CD4-positive, alpha-beta T cell (primary cell): ENCODE data around the gene ITPKB. TPM values are rescaled to one million over a fixed set of nuclear protein-coding genes. Genes with fewer than 3 reads are reported as not detected.
"Not testable (repeated sequence)": the region's sequence is repeated elsewhere in the genome, so short reads cannot be mapped to it uniquely, and the experiment has no call there.

Source experiments
- ATAC-seq: fragments of 200-7000 bp; cut with Tn5 transposase; one replicate; pipeline ENCODE4 v1.10.0; 2022; ENCODE audit warnings: mild to moderate bottlenecking; ENCODE audit not compliant: poor library complexity
- CTCF ChIA-PET: fragments of 350-600 bp; sonication (Branson Sonifier 250); formaldehyde crosslinking; loops from one replicate; lab custom pipeline; 2021; ENCODE audit warnings: antibody characterized with exemption, inconsistent platforms; lab: Charles Lee
- POLR2A ChIA-PET: fragments of 350-600 bp; sonication (Branson Sonifier 250); formaldehyde crosslinking; loops from one replicate; lab custom pipeline; 2021; ENCODE audit warnings: antibody characterized with exemption, inconsistent platforms; lab: Charles Lee
- DNase-seq, 14 experiments: peaks; one replicate each; pipeline ENCODE4 v3.0.0-alpha.2; 2013 to 2020; ENCODE audit warnings: mixed read lengths in 2 of 14
- H3K27ac ChIP-seq, 2 donors: one replicate each; pipeline versions ENCODE4 v1.5.1 to v1.7.0; 2013; ENCODE audit warnings: low read length in 2 of 2, low read depth in 1 of 2, mild to moderate bottlenecking in 1 of 2
- H3K27me3 ChIP-seq, 2 experiments: 1 replicate in 1 of 2; 2 replicates in 1 of 2; pipeline versions ENCODE4 v1.6.1 to v1.7.0; 2013; ENCODE audit warnings: low read length in 2 of 2, control low read depth in 1 of 2, mild to moderate bottlenecking in 1 of 2, moderate library complexity in 1 of 2; ENCODE audit not compliant: insufficient read depth in 2 of 2, control insufficient read depth in 1 of 2
- H3K36me3 ChIP-seq: one replicate; pipeline ENCODE4 v1.6.1; 2013; ENCODE audit warnings: low read length, control low read depth; ENCODE audit not compliant: insufficient read depth
- H3K4me1 ChIP-seq: one replicate; pipeline ENCODE4 v1.6.1; 2013; ENCODE audit warnings: low read length, control low read depth; ENCODE audit not compliant: insufficient read depth
- H3K4me3 ChIP-seq: one replicate; pipeline ENCODE4 v1.5.1; 2013; ENCODE audit warnings: mild to moderate bottlenecking, low read length, moderate library complexity
- H3K9me3 ChIP-seq, 2 experiments: 1 replicate in 1 of 2; 2 replicates in 1 of 2; pipeline versions ENCODE4 v1.6.1 to v1.7.0; 2013; ENCODE audit warnings: low read length in 2 of 2, mild to moderate bottlenecking in 2 of 2, control low read depth in 1 of 2, moderate library complexity in 1 of 2; ENCODE audit not compliant: control insufficient read depth in 1 of 2, insufficient read depth in 1 of 2
- H3K27ac Mint-ChIP-seq: one replicate; pipeline ENCODE4 v1.8.0; 2020; ENCODE audit warnings: mixed read lengths
- H3K27me3 Mint-ChIP-seq: one replicate; pipeline ENCODE4 v1.8.0; 2021; ENCODE audit warnings: mixed read lengths
- H3K36me3 Mint-ChIP-seq: one replicate; pipeline ENCODE4 v1.8.0; 2021; ENCODE audit warnings: low read depth, mixed read lengths
- H3K4me1 Mint-ChIP-seq: one replicate; pipeline ENCODE4 v1.8.0; 2021; ENCODE audit warnings: low read depth, mixed read lengths
- H3K4me3 Mint-ChIP-seq: one replicate; pipeline ENCODE4 v1.8.0; 2020; ENCODE audit warnings: mild to moderate bottlenecking, mixed read lengths
- H3K9me3 Mint-ChIP-seq: one replicate; pipeline ENCODE4 v1.8.0; 2020; ENCODE audit warnings: mixed read lengths
- intact Hi-C, 2 experiments: fragments of 100-400 bp; cut with DNase I in 1 of 2; cut with micrococcal nuclease in 1 of 2; formaldehyde crosslinking; loops; one replicate each; pipeline versions ENCODE4 v1.15.1 to v1.9.0; 2023 to 2025; cut with DNase I, micrococcal nuclease
- total RNA-seq, 174 experiments: library from RNA in 2 of 174; stranded (reverse) in 2 of 174; gene quantifications; one replicate each; pipeline ENCODE4 v1.2.3 and lab custom pipeline; 2021 to 2026
- TF ChIP-seq, protein P1 (sequence below): fragments of 200-600 bp; IDR thresholded peaks from one replicate; pipeline ENCODE4 v1.8.0; 2022; ENCODE audit warnings: antibody characterized with exemption, mild to moderate bottlenecking

ITPKB gene
- total RNA-seq, 2 experiments from 2014 or later: 565 to 583 TPM

- Histone ChIP-seq H3K27me3 (no peaks in the 10 kb centered on the region), H3K27ac (no peak overlapping the region), H3K9me3 (no peaks in the 10 kb centered on the region), H3K4me3 (no peak overlapping the region), H3K4me1 (no peaks in the 10 kb centered on the region), H3K36me3 (no peaks in the 10 kb centered on the region)
- no peaks in the 10 kb centered on the region for H3K9me3 Mint-ChIP-seq
- CTCF ChIA-PET: interaction anchor here (2.3 kb wide), 1 partner anchor 9 kb away, joined by 9 read pairs; no protein-coding TSS in a partner anchor
- no peak overlapping the region for H3K27ac Mint-ChIP-seq
- ATAC-seq (no peak), DNase-seq (no peak)
- POLR2A ChIA-PET: no interaction called here
- TF ChIP-seq, protein P1, sequence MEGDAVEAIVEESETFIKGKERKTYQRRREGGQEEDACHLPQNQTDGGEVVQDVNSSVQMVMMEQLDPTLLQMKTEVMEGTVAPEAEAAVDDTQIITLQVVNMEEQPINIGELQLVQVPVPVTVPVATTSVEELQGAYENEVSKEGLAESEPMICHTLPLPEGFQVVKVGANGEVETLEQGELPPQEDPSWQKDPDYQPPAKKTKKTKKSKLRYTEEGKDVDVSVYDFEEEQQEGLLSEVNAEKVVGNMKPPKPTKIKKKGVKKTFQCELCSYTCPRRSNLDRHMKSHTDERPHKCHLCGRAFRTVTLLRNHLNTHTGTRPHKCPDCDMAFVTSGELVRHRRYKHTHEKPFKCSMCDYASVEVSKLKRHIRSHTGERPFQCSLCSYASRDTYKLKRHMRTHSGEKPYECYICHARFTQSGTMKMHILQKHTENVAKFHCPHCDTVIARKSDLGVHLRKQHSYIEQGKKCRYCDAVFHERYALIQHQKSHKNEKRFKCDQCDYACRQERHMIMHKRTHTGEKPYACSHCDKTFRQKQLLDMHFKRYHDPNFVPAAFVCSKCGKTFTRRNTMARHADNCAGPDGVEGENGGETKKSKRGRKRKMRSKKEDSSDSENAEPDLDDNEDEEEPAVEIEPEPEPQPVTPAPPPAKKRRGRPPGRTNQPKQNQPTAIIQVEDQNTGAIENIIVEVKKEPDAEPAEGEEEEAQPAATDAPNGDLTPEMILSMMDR: no peak
- H3K4me1 Mint-ChIP-seq: no peaks in the 10 kb centered on the region
- intact Hi-C loops: no loop called here
- H3K4me3 Mint-ChIP-seq: no peak overlapping the region
- no peaks in the 10 kb centered on the region for H3K27me3 Mint-ChIP-seq
- no peaks in the 10 kb centered on the region for H3K36me3 Mint-ChIP-seq
These were observed 122.0 kb downstream of the ITPKB start for GRCh38 chr1:226617109-226617508.

- Mint-ChIP-seq H3K27ac (no peak overlapping the region), H3K27me3 (no peaks in the 10 kb centered on the region)
- no peaks in the 10 kb centered on the region for H3K4me1 ChIP-seq
These were observed 122.4 kb downstream of the ITPKB start for GRCh38 chr1:226616636-226617035.

GRCh38 chr1:226615876-226616275, 123.2 kb downstream of the ITPKB start:
- no peak overlapping the region for H3K4me3 ChIP-seq
- H3K4me1 ChIP-seq: no peaks in the 10 kb centered on the region
- no peaks in the 10 kb centered on the region for H3K27me3 Mint-ChIP-seq
- H3K9me3 Mint-ChIP-seq: no peaks in the 10 kb centered on the region
- TF ChIP-seq, protein P1: no peak
- no peak overlapping the region for H3K27ac ChIP-seq
- DNase-seq (no peak), ATAC-seq (no peak)
- POLR2A ChIA-PET: no interaction called here
- no peak overlapping the region for H3K4me3 Mint-ChIP-seq
- H3K9me3 ChIP-seq: no peaks in the 10 kb centered on the region
- CTCF ChIA-PET: interaction anchor here (2.3 kb wide), 1 partner anchor 11 kb away, joined by 9 read pairs; no protein-coding TSS in a partner anchor
- no peak overlapping the region for H3K27ac Mint-ChIP-seq
- H3K27me3 ChIP-seq: no peaks in the 10 kb centered on the region
- no peaks in the 10 kb centered on the region for H3K36me3 ChIP-seq
- intact Hi-C loops: no loop called here
- H3K36me3 Mint-ChIP-seq: no peaks in the 10 kb centered on the region
- no peaks in the 10 kb centered on the region for H3K4me1 Mint-ChIP-seq

More at GRCh38 chr1:226616636-226617035, 122.4 kb downstream of the ITPKB start:
- no peaks in the 10 kb centered on the region for H3K4me1 Mint-ChIP-seq
- no peak overlapping the region for H3K4me3 Mint-ChIP-seq
- no peaks in the 10 kb centered on the region for H3K9me3 Mint-ChIP-seq
- intact Hi-C loops: no loop called here
- Histone ChIP-seq H3K36me3 (no peaks in the 10 kb centered on the region), H3K9me3 (no peaks in the 10 kb centered on the region), H3K27ac (no peak overlapping the region), H3K27me3 (no peaks in the 10 kb centered on the region), H3K4me3 (no peak overlapping the region)
- CTCF ChIA-PET: interaction anchor here (2.3 kb wide), 1 partner anchor 10 kb away, joined by 9 read pairs; no protein-coding TSS in a partner anchor
- POLR2A ChIA-PET: no interaction called here
- TF ChIP-seq, protein P1: no peak
- ATAC-seq (no peak), DNase-seq (no peak)
- H3K36me3 Mint-ChIP-seq: no peaks in the 10 kb centered on the region

DNA sequence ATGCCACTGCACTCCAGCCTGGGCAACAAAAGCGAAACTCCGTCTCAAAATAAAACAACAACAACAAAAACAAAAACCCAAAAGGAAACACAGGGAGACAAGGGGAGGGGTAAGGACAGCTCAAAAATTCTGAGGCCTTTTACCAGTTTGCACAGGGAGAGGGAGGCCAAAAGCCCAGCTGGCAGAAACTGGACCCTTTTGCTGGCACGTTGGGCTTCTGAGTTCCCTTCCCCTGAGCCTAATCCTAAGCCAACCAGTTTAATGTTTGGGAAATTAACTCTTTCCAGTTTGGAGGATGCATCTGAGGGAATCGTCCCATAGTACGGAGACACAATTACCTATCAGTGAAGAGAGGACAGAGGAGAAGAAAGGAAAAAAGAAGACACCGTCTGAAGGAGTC, 127.1 kb downstream of the ITPKB start:
- H3K4me3 Mint-ChIP-seq, H3K9me3 Mint-ChIP-seq, H3K27me3 Mint-ChIP-seq, H3K27ac Mint-ChIP-seq, H3K36me3 Mint-ChIP-seq, H3K36me3 ChIP-seq, intact Hi-C loops, POLR2A ChIA-PET, H3K4me1 Mint-ChIP-seq, H3K27me3 ChIP-seq, H3K4me1 ChIP-seq, H3K9me3 ChIP-seq, ATAC-seq, H3K4me3 ChIP-seq, H3K27ac ChIP-seq, DNase-seq: not testable (repeated sequence)
- CTCF ChIA-PET: interaction anchor here (0.6 kb wide), 1 partner anchor 13 kb away, joined by 3 read pairs; no protein-coding TSS in a partner anchor
